Fibroblast of the aortic adventitia (primary cell): ENCODE results near the gene PARP14. TPM values are rescaled to one million over a fixed set of nuclear protein-coding genes. Genes with fewer than 3 reads are reported as not detected.
"Not testable (repeated sequence)": the region's sequence is repeated elsewhere in the genome, so short reads cannot be mapped to it uniquely, and the experiment has no call there.

ENCODE experiments used
- DNase-seq: peaks from one replicate; pipeline ENCODE4 v3.0.0-alpha.2; 2010; ENCODE audit warnings: low read depth
- H3K4me3 ChIP-seq: 2 replicates; pipeline ENCODE4 v1.5.1; 2011; ENCODE audit warnings: low read depth, mild to moderate bottlenecking, control low read depth, low read length, moderate library complexity
- CTCF ChIP-seq: IDR thresholded peaks from 2 replicates; pipeline ENCODE4 v1.5.1; 2011; ENCODE audit warnings: mild to moderate bottlenecking, low read length, control low read depth, inconsistent platforms; ENCODE audit not compliant: insufficient read depth
- total RNA-seq: library from RNA; depleted of rRNA; stranded (reverse); fragments of >200 nt; gene quantifications from 2 replicates; pipeline ENCODE4 v1.2.3, GENCODE V29; 2012; ENCODE audit warnings: low replicate concordance

Gene PARP14
- total RNA-seq, 1 donor = 41.6 TPM

- TF ChIP-seq CTCF = no peak
- no peak for DNase-seq
- H3K4me3 ChIP-seq = no peak overlapping the region
Observed at GRCh38 chr3:122739172-122739571, 58.5 kb downstream of the PARP14 start.

GRCh38 chr3:122742234-122742633 lies 61.6 kb downstream of the PARP14 start:
- no peak for TF ChIP-seq CTCF
- no peak overlapping the region for H3K4me3 ChIP-seq
- no peak for DNase-seq

GRCh38 chr3:122743581-122744120 lies 63.0 kb downstream of the PARP14 start:
- no peak for DNase-seq
- no peak overlapping the region for H3K4me3 ChIP-seq
- TF ChIP-seq CTCF = no peak

GRCh38 chr3:122745369-122746021 lies 64.9 kb downstream of the PARP14 start:
- TF ChIP-seq CTCF = no peak
- DNase-seq = peak; percentile 65
- H3K4me3 ChIP-seq = no peak overlapping the region

GRCh38 chr3:122747295-122747694 lies 66.7 kb downstream of the PARP14 start:
- not testable (repeated sequence) for DNase-seq, H3K4me3 ChIP-seq

GRCh38 chr3:122748347-122748746 lies 67.7 kb downstream of the PARP14 start:
- no peak for TF ChIP-seq CTCF
- DNase-seq = no peak
- no peak overlapping the region for H3K4me3 ChIP-seq

- H3K4me3 ChIP-seq = no peak overlapping the region
- peak; percentile 52 for DNase-seq
- TF ChIP-seq CTCF = peak; percentile 78
Observed at GRCh38 chr3:122754929-122755328, 74.3 kb downstream of the PARP14 start.
